Measurements from ENCODE around the gene CYP1B1.

The CYP1B1 gene

DNA sequence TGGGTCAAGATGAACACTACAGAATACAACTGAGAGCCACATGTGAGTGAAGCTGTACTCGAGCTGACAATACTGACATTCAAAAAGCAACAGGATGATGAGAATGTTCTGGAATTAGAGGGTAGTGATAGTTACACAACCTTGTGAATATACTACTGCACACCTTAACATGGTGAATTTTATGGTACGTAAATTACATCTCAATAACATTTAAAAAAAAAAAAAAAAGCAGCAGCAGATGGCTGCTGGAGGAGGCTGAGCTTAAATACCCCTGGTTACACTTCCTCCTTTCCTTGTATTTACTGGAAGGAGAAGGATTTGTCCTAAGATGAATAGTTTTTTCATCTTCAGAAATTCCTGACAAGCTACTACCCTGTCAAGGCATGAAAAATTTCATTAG is 45.5 kb upstream of the CYP1B1 start:
- Histone ChIP-seq H3K27me3 (ENCODE audit: insufficient read depth, low read depth) (no peaks in the 10 kb centered on the region), H3K4me1 (ENCODE audit: low read depth, poor library complexity, severe bottlenecking) (no peaks in the 10 kb centered on the region), H3K4me3 (IDR thresholded peaks at IDR 0.05; ENCODE audit: insufficient read depth, low read depth, low read length) (no peak overlapping the region), H3K27ac (no peak overlapping the region), H3K4me2 (no peak overlapping the region), H3K9ac (no peak overlapping the region), H2AFZ (ENCODE audit: low read depth) (no peak overlapping the region), H3K36me3 (ENCODE audit: insufficient read depth) (no peaks in the 10 kb centered on the region), H4K20me1 (ENCODE audit: insufficient read depth) (no peaks in the 10 kb centered on the region), H3K79me2 (ENCODE audit: insufficient read depth, low read depth) (no peaks in the 10 kb centered on the region)
- TF ChIP-seq CTCF (conservative IDR thresholded peaks at IDR 0.05; ENCODE audit: low read depth, low read length): no peak

DNA sequence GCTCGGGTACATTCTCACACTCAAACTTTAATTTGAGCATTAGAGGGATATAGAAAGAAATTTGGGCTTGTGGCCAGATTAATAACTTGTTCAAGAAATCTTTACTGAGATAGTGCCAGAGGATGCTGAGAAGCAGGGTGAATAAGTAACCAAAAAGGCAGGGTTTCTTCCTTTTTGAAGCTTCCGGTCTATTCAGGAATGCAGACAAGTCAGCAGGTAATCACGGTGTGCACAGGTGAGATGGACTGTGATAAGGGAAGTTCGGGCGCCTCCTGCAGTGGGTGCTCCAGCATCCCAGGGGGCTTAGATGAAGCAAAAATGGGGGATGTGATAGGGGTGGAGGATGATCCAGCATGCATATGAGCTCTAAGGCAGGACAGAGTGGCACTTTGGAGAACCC is 44.9 kb upstream of the CYP1B1 start:
- H3K36me3 ChIP-seq (ENCODE audit: insufficient read depth): no peaks in the 10 kb centered on the region
- no peak overlapping the region for H3K4me2 ChIP-seq
- H4K20me1 ChIP-seq (ENCODE audit: insufficient read depth): no peaks in the 10 kb centered on the region
- no peak overlapping the region for H3K27ac ChIP-seq
- no peaks in the 10 kb centered on the region for H3K79me2 ChIP-seq (ENCODE audit: insufficient read depth, low read depth)
- H3K4me3 ChIP-seq (IDR thresholded peaks at IDR 0.05; ENCODE audit: insufficient read depth, low read depth, low read length): no peak overlapping the region
- H2AFZ ChIP-seq (ENCODE audit: low read depth): no peak overlapping the region
- no peaks in the 10 kb centered on the region for H3K27me3 ChIP-seq (ENCODE audit: insufficient read depth, low read depth)
- no peak overlapping the region for H3K9ac ChIP-seq
- TF ChIP-seq CTCF (conservative IDR thresholded peaks at IDR 0.05; ENCODE audit: low read depth, low read length): no peak
- H3K4me1 ChIP-seq (ENCODE audit: low read depth, poor library complexity, severe bottlenecking): no peaks in the 10 kb centered on the region

GRCh38 chr2:38120264-38120592 is 44.3 kb upstream of the CYP1B1 start:
- Histone ChIP-seq H3K4me3 (IDR thresholded peaks at IDR 0.05; ENCODE audit: insufficient read depth, low read depth, low read length) (no peak overlapping the region), H3K4me1 (ENCODE audit: low read depth, poor library complexity, severe bottlenecking) (peaks cover 4% of the 10 kb centered on the region), H4K20me1 (ENCODE audit: insufficient read depth) (no peaks in the 10 kb centered on the region), H3K9ac (no peak overlapping the region), H3K4me2 (no peak overlapping the region), H3K36me3 (ENCODE audit: insufficient read depth) (no peaks in the 10 kb centered on the region), H3K79me2 (ENCODE audit: insufficient read depth, low read depth) (no peaks in the 10 kb centered on the region), H2AFZ (ENCODE audit: low read depth) (no peak overlapping the region), H3K27ac (no peak overlapping the region), H3K27me3 (ENCODE audit: insufficient read depth, low read depth) (no peaks in the 10 kb centered on the region)
- no peak for TF ChIP-seq CTCF (conservative IDR thresholded peaks at IDR 0.05; ENCODE audit: low read depth, low read length)

DNA sequence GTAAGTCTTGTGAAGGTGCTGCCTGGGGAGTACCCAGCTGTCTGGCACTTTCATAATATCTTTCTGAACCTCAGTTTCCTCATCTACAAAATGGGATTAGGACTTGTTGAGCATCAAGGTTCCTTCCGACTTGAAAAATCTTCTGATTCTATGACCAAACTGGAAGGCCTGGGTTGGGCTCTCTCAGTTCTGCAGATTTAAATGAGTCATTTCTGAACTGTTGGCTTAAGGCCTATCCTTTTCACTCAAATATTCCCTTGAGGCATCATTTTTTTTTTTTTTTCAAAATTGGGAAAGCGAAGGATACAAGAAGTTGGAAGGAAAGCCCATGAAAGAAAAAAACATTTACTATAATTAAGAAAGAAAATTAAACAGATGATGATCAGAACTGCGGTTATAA is 40.8 kb upstream of the CYP1B1 start:
- no peaks in the 10 kb centered on the region for H4K20me1 ChIP-seq (ENCODE audit: insufficient read depth)
- H3K4me3 ChIP-seq (IDR thresholded peaks at IDR 0.05; ENCODE audit: insufficient read depth, low read depth, low read length): no peak overlapping the region
- H3K79me2 ChIP-seq (ENCODE audit: insufficient read depth, low read depth): no peaks in the 10 kb centered on the region
- H3K27ac ChIP-seq: no peak overlapping the region
- H3K9ac ChIP-seq: no peak overlapping the region
- H3K4me2 ChIP-seq: no peak overlapping the region
- no peaks in the 10 kb centered on the region for H3K27me3 ChIP-seq (ENCODE audit: insufficient read depth, low read depth)
- H2AFZ ChIP-seq (ENCODE audit: low read depth): no peak overlapping the region
- peaks cover 9% of the 10 kb centered on the region for H3K4me1 ChIP-seq (ENCODE audit: low read depth, poor library complexity, severe bottlenecking)
- H3K36me3 ChIP-seq (ENCODE audit: insufficient read depth): no peaks in the 10 kb centered on the region
- no peak for TF ChIP-seq CTCF (conservative IDR thresholded peaks at IDR 0.05; ENCODE audit: low read depth, low read length)
